K562 (cell line): ENCODE data around the gene DCAF11. TPM values are rescaled to one million over a fixed set of nuclear protein-coding genes. Genes with fewer than 3 reads are reported as not detected.

Experiments used
- ARID1B ChIP-seq: fragments of 450-650 bp; IDR thresholded peaks from 2 replicates; pipeline ENCODE4 v1.6.1; 2016; ENCODE audit warnings: antibody characterized with exemption, mild to moderate bottlenecking, inconsistent platforms
- CREM ChIP-seq: IDR thresholded peaks from 2 replicates; pipeline ENCODE4 v1.6.1; 2014; ENCODE audit warnings: antibody characterized with exemption, low read depth
- E2F8 ChIP-seq: fragments of 450-650 bp; IDR thresholded peaks from 2 replicates; pipeline ENCODE4 v1.7.1; 2018; ENCODE audit warnings: mild to moderate bottlenecking, low read depth; ENCODE audit not compliant: partially characterized antibody
- KDM5B ChIP-seq: fragments of 200-600 bp; sonication (generic); IDR thresholded peaks from 2 replicates; pipeline ENCODE4 v1.6.1; 2012; ENCODE audit warnings: low read depth, mild to moderate bottlenecking, moderate library complexity, low read length, control low read depth, inconsistent platforms; ENCODE audit not compliant: insufficient replicate concordance
- MXD1 ChIP-seq: fragments of 250-450 bp; sonication (Bioruptor Pico); IDR thresholded peaks from 2 replicates; pipeline ENCODE4 v1.8.0; 2021; ENCODE audit warnings: borderline replicate concordance, mild to moderate bottlenecking, moderate library complexity; ENCODE audit not compliant: poor library complexity, severe bottlenecking
- NCOA6 ChIP-seq: fragments of 450-650 bp; IDR thresholded peaks from 2 replicates; pipeline ENCODE4 v1.6.1; 2017; ENCODE audit warnings: mild to moderate bottlenecking
- RBFOX2 ChIP-seq: fragments of 200-400 bp; formaldehyde crosslinking; IDR thresholded peaks from 2 replicates; pipeline ENCODE4 v1.6.1; 2017; ENCODE audit warnings: low read depth, mild to moderate bottlenecking, low read length, moderate library complexity
- SMAD1 ChIP-seq: fragments of 150-350 bp; IDR thresholded peaks from 2 replicates; pipeline ENCODE4 v1.6.1; 2014; ENCODE audit warnings: low read length, low read depth; ENCODE audit not compliant: partially characterized antibody
- SNAPC5 ChIP-seq: fragments of 250-450 bp; sonication (Bioruptor Pico); IDR thresholded peaks from 2 replicates; pipeline ENCODE4 v1.8.0; 2021; ENCODE audit warnings: moderate library complexity, mild to moderate bottlenecking, inconsistent platforms
- TAF7 ChIP-seq: fragments of 450-650 bp; IDR thresholded peaks from 2 replicates; pipeline ENCODE4 v1.6.1; 2016; ENCODE audit warnings: missing genetic modification characterization, missing compliant biosample characterization
- TRIM24 ChIP-seq, 2 experiments: fragments of 450-650 bp; IDR thresholded peaks; 2 replicates each; pipeline ENCODE4 v1.6.1; 2016
- UBTF ChIP-seq, 2 experiments: IDR thresholded peaks; 2 replicates each; pipeline ENCODE4 v1.6.1; 2012; ENCODE audit warnings: improper control_type of control experiment in 2 of 2, low read depth in 2 of 2, low read length in 2 of 2, borderline replicate concordance in 1 of 2
- ZNF384 ChIP-seq: IDR thresholded peaks from 2 replicates; pipeline ENCODE4 v1.6.1; 2012; ENCODE audit warnings: low read depth, low read length, improper control_type of control experiment
- ZNF609 ChIP-seq: sonication (generic); formaldehyde crosslinking; IDR thresholded peaks from 2 replicates; pipeline ENCODE4 v1.8.1; 2023; ENCODE audit warnings: missing genetic modification reagents, mild to moderate bottlenecking, borderline replicate concordance
- ZNF699 ChIP-seq: fragments of 250-450 bp; sonication (Bioruptor Pico); IDR thresholded peaks from 2 replicates; pipeline ENCODE4 v1.8.0; 2021; ENCODE audit warnings: mild to moderate bottlenecking, moderate library complexity; ENCODE audit not compliant: insufficient replicate concordance
- ZSCAN32 ChIP-seq: fragments of 450-650 bp; formaldehyde crosslinking; IDR thresholded peaks from 2 replicates; pipeline ENCODE4 v1.4.0; 2020; ENCODE audit warnings: mild to moderate bottlenecking, moderate library complexity
- polyA plus RNA-seq, 8 experiments: library from polyadenylated mRNA; depleted of rRNA in 4 of 8; stranded (reverse) in 5 of 8; unstranded in 3 of 8; fragments of >200 nt; fragmentation: Nextera tagmentation in 2 of 8; fragmentation: Illumina TruSeq in 1 of 8; extraction: Ambion mirVana in 2 of 8; extraction: Trizol in 1 of 8; gene quantifications; 2 replicates each; pipeline versions ENCODE4 v1.2.1 to v1.2.3, GENCODE V29; 2011 to 2014; ENCODE audit warnings: inconsistent platforms in 1 of 8, missing spikeins in 1 of 8
- total RNA-seq, 7 experiments: library from RNA; depleted of rRNA in 6 of 7; stranded (reverse); fragments of >200 nt in 6 of 7; fragmentation: Illumina TruSeq in 2 of 7; extraction: Trizol in 2 of 7; gene quantifications; 2 replicates each; pipeline versions ENCODE4 v1.2.1 to v1.2.3, GENCODE V29; 2011 to 2021; ENCODE audit warnings: low replicate concordance in 1 of 7

The DCAF11 gene
- total and polyA plus RNA-seq, 9 of the 15 experiments (the other 6 are each of a cell fraction or from before 2014, with no cell fraction given): 8.5 to 46.2 (median 36.4) TPM

- TF ChIP-seq ZNF609: no peak
- 0 out of 2 replicates have a peak, but pooled peaks have one; percentile 23 for TF ChIP-seq ZSCAN32 (CRISPR knock-in tag)
- TF ChIP-seq TRIM24 (IDR thresholded peaks at IDR 0.05): 0 out of 4 replicates have a peak, but pooled peaks of 1 of the 2 experiments have one; percentile 16
- TF ChIP-seq TAF7 (tag): peak; percentile 28; the same call in 1 of the 2 replicates
- peak; percentile 52 for TF ChIP-seq CREM
- no peak for TF ChIP-seq MXD1 (CRISPR knock-in tag)
- peak; percentile 29 for TF ChIP-seq SMAD1
- TF ChIP-seq ZNF699 (CRISPR knock-in tag): no peak
- TF ChIP-seq NCOA6: 0 out of 2 replicates have a peak, but pooled peaks have one; percentile 24
- peak; percentile 87 for TF ChIP-seq RBFOX2
- TF ChIP-seq UBTF (IDR thresholded peaks at IDR 0.05; ENCODE audit: borderline replicate concordance in 1 of 2, low read depth in 2 of 2, low read length in 2 of 2): peak in 1 of 2 experiments; percentile 46; a peak in 1 of 4 replicates
- no peak for TF ChIP-seq ZNF384
- TF ChIP-seq SNAPC5 (CRISPR knock-in tag): no peak
- TF ChIP-seq ARID1B: 0 out of 2 replicates have a peak, but pooled peaks have one; percentile 21
- TF ChIP-seq KDM5B: peak; percentile 58
- peak; percentile 36 for TF ChIP-seq E2F8
These were observed 611 bp upstream of the DCAF11 start (continued) for GRCh38 chr14:24113801-24114531.
